Mucosa of descending colon (tissue), 3 donors: Measurements from ENCODE around the gene GALNT7. TPM values are rescaled to one million over a fixed set of nuclear protein-coding genes. Genes with fewer than 3 reads are reported as not detected.

ENCODE experiments used
- ATAC-seq: fragments of 200-7000 bp; cut with Tn5 transposase; one replicate; pipeline ENCODE4 v1.9.1; 2020; ENCODE audit warnings: mild to moderate bottlenecking, moderate library complexity
- DNase-seq, 3 donors: peaks; one replicate each; pipeline ENCODE4 v3.0.0-alpha.2; 2020
- H3K36me3 ChIP-seq: fragments of 200-600 bp; one replicate; pipeline ENCODE4 v1.8.0; 2021; ENCODE audit warnings: low read depth, mild to moderate bottlenecking
- H3K4me1 ChIP-seq: fragments of 200-600 bp; one replicate; pipeline ENCODE4 v1.8.0; 2021; ENCODE audit warnings: low read depth, mild to moderate bottlenecking
- H3K4me3 ChIP-seq: fragments of 200-600 bp; one replicate; pipeline ENCODE4 v1.8.0; 2021; ENCODE audit warnings: mild to moderate bottlenecking
- H3K9me3 ChIP-seq: fragments of 200-600 bp; one replicate; pipeline ENCODE4 v1.8.0; 2021; ENCODE audit warnings: mild to moderate bottlenecking
- CTCF ChIP-seq: fragments of 200-600 bp; IDR thresholded peaks from one replicate; pipeline ENCODE4 v1.8.0; 2022; ENCODE audit warnings: antibody characterized with exemption, mild to moderate bottlenecking
- intact Hi-C, 2 donors: fragments of 100-400 bp; cut with DNase I in 1 of 2; cut with micrococcal nuclease in 1 of 2; formaldehyde crosslinking; loops; one replicate each; pipeline versions ENCODE4 v1.11.0 to v1.11.1; 2022; cut with DNase I, micrococcal nuclease
- total RNA-seq, 3 donors: library from RNA; stranded (reverse); fragmentation: NEBNext Ultra II Directional in 2 of 3; extraction: Animal tissue kit (Norgen Biotek cat#: 25700) in 2 of 3; gene quantifications; one replicate each; pipeline versions ENCODE4 v1.2.1 to v1.2.4, GENCODE V29; 2021 to 2023
- donor health status: DM: no; HTN: no; CAD: no; lungs with moderate emphysema.
- donor health status: DM: no; HTN: no; CAD: no.
- donor health status: DM: no; HTN: yes; CAD: no.

GALNT7 gene
- total RNA-seq, 3 donors from 2014 or later: 61.4 to 141 (median 109) TPM

- intact Hi-C loops: no loop called here
- H3K4me1 ChIP-seq: no peaks in the 10 kb centered on the region
Measured at GRCh38 chr4:173273941-173274340, 105.3 kb downstream of the GALNT7 start.

GRCh38 chr4:173274744-173275143 is 106.1 kb downstream of the GALNT7 start:
- Histone ChIP-seq H3K4me1 (no peaks in the 10 kb centered on the region), H3K4me3 (no peak overlapping the region), H3K9me3 (peaks cover 2% of the 10 kb centered on the region), H3K36me3 (no peaks in the 10 kb centered on the region)
- TF ChIP-seq CTCF: no peak
- intact Hi-C loops: no loop called here
- DNase-seq (no peak), ATAC-seq (no peak)

More at GRCh38 chr4:173273941-173274340, 105.3 kb downstream of the GALNT7 start:
- Histone ChIP-seq H3K9me3 (peaks cover 2% of the 10 kb centered on the region), H3K4me3 (no peak overlapping the region), H3K36me3 (no peaks in the 10 kb centered on the region)
- DNase-seq: no peak
- no peak for TF ChIP-seq CTCF
- ATAC-seq: no peak

- intact Hi-C loops: no loop called here
- ATAC-seq (no peak), DNase-seq (no peak)
- peaks cover 2% of the 10 kb centered on the region for H3K9me3 ChIP-seq
- H3K36me3 ChIP-seq: no peaks in the 10 kb centered on the region
- no peak for TF ChIP-seq CTCF
- no peaks in the 10 kb centered on the region for H3K4me1 ChIP-seq
- no peak overlapping the region for H3K4me3 ChIP-seq
Measured at GRCh38 chr4:173275150-173275549, 106.5 kb downstream of the GALNT7 start.

GRCh38 chr4:173277340-173277739 is 108.7 kb downstream of the GALNT7 start:
- TF ChIP-seq CTCF: no peak
- Histone ChIP-seq H3K4me1 (no peaks in the 10 kb centered on the region), H3K9me3 (peaks cover 2% of the 10 kb centered on the region), H3K4me3 (no peak overlapping the region), H3K36me3 (no peaks in the 10 kb centered on the region)
- ATAC-seq: no peak
- DNase-seq: no peak
- intact Hi-C loops: no loop called here

GRCh38 chr4:173280998-173281397 is 112.4 kb downstream of the GALNT7 start:
- Histone ChIP-seq H3K9me3 (peaks cover 33% of the 10 kb centered on the region), H3K4me3 (no peak overlapping the region), H3K36me3 (no peaks in the 10 kb centered on the region), H3K4me1 (no peaks in the 10 kb centered on the region)
- TF ChIP-seq CTCF: no peak
- intact Hi-C loops: no loop called here
- no peak for ATAC-seq
- DNase-seq: no peak
